ENCODE measurements around the gene CFAP299.
"Not testable (repeated sequence)": the region's sequence is repeated elsewhere in the genome, so short reads cannot be mapped to it uniquely, and the experiment has no call there.

CFAP299 gene

GRCh38 chr4:80335554-80336358, at the start of gene CFAP299:
TSS of gene CFAP299 (plus strand) at chr4:80335730.
- no peaks in the 10 kb centered on the region for H3K9me3 Mint-ChIP-seq
- peak within 1 kb of the TSS; percentile 60 for H3K4me3 Mint-ChIP-seq
- H3K36me3 Mint-ChIP-seq, result no peaks in the 10 kb centered on the region
- H3K27ac Mint-ChIP-seq, result no peak within 1 kb of the TSS
- DNase-seq (ENCODE audit: low spot score in 2 of 2) (peak; percentile 13 to 60), ATAC-seq (peak; percentile 74)
- H3K4me1 Mint-ChIP-seq, result peaks cover 10% of the 10 kb centered on the region

DNA sequence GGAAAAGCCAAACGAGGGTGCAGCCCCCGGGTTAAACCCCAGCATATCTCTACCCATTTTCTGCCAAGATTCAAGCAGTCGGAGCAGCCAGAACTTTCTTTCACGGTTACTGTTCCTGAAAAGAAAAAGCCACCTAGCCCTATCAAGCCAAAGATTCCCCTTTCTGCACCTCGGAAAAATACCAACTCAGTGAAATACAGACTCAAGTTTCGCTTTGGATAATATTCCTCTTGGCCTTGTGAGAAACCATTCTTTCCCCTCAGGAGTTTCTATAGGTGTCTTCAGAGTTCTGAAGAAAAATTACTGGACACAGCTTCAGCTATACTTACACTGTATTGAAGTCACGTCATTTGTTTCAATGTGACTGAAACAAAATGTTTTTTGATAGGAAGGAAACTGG, 49.1 kb upstream of the CFAP299 start:
- no peak for ATAC-seq
- no peak overlapping the region for H3K27ac Mint-ChIP-seq
- no peak for DNase-seq (ENCODE audit: low spot score in 2 of 2)
- H3K9me3 Mint-ChIP-seq, result no peaks in the 10 kb centered on the region
- H3K4me1 Mint-ChIP-seq, result no peaks in the 10 kb centered on the region
- no peak overlapping the region for H3K4me3 Mint-ChIP-seq
- H3K36me3 Mint-ChIP-seq, result no peaks in the 10 kb centered on the region

GRCh38 chr4:80290665-80291064, 44.9 kb upstream of the CFAP299 start:
- not testable (repeated sequence) for ATAC-seq; H3K4me3 Mint-ChIP-seq; H3K27ac Mint-ChIP-seq; H3K36me3 Mint-ChIP-seq; H3K9me3 Mint-ChIP-seq; DNase-seq (ENCODE audit: low spot score in 2 of 2); H3K4me1 Mint-ChIP-seq

DNA sequence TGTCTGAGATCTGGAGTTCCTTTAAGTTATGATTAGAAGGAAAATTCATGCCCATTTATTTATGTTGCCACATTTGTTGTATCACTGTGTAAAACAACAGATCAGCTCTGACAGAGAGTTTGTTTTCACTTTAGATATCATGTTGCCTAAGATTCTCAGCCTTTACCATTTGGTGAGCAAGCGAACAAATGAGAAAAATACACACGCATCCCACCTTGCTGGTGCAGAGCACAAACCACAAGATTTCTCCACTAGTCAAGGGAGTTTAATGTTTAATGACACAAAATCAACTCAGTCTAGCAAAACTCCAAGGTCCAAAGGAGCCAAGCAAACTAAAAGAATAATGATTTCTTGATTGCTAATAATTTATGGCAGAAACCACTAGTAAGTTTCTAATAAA, 41.3 kb upstream of the CFAP299 start:
- no peaks in the 10 kb centered on the region for H3K36me3 Mint-ChIP-seq
- H3K4me3 Mint-ChIP-seq, result no peak overlapping the region
- H3K4me1 Mint-ChIP-seq, result no peaks in the 10 kb centered on the region
- H3K9me3 Mint-ChIP-seq, result no peaks in the 10 kb centered on the region
- ATAC-seq (no peak), DNase-seq (ENCODE audit: low spot score in 2 of 2) (no peak)
- H3K27ac Mint-ChIP-seq, result no peak overlapping the region

DNA sequence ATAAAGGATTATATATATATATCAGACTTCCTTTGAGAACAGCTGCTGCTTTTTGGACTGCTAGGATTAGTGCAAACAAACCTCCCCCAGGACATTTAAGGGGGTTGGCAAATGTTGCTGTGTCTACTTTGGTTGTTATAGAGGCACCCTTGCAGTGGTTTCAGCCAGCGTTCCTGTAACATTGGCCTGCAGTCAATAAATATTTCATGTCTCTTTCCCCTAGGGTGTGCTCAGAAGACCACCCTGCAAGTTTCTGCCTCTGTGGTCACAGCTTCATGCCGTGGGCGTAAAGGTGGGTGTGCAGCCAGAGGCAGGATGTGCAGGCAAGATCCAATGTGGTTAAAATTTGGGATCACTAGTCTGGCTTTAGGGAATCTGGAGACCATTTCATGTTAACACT, 40.2 kb upstream of the CFAP299 start:
- ATAC-seq (no peak), DNase-seq (ENCODE audit: low spot score in 2 of 2) (no peak)
- Mint-ChIP-seq H3K9me3 (no peaks in the 10 kb centered on the region), H3K36me3 (no peaks in the 10 kb centered on the region), H3K4me1 (no peaks in the 10 kb centered on the region), H3K27ac (no peak overlapping the region), H3K4me3 (no peak overlapping the region)

- no peak overlapping the region for H3K27ac Mint-ChIP-seq
- DNase-seq (ENCODE audit: low spot score in 2 of 2) (no peak), ATAC-seq (no peak)
- no peaks in the 10 kb centered on the region for H3K4me1 Mint-ChIP-seq
- no peaks in the 10 kb centered on the region for H3K9me3 Mint-ChIP-seq
- no peak overlapping the region for H3K4me3 Mint-ChIP-seq
- H3K36me3 Mint-ChIP-seq, result no peaks in the 10 kb centered on the region
Observed at GRCh38 chr4:80295826-80296225, 39.7 kb upstream of the CFAP299 start.

- Mint-ChIP-seq H3K4me1 (no peaks in the 10 kb centered on the region), H3K27ac (no peak overlapping the region), H3K36me3 (no peaks in the 10 kb centered on the region), H3K9me3 (no peaks in the 10 kb centered on the region), H3K4me3 (no peak overlapping the region)
- ATAC-seq, result no peak
- DNase-seq (ENCODE audit: low spot score in 2 of 2), result no peak
Observed at GRCh38 chr4:80301884-80302283, 33.6 kb upstream of the CFAP299 start.

- ATAC-seq (no peak), DNase-seq (ENCODE audit: low spot score in 2 of 2) (no peak)
- no peaks in the 10 kb centered on the region for H3K9me3 Mint-ChIP-seq
- no peaks in the 10 kb centered on the region for H3K4me1 Mint-ChIP-seq
- H3K27ac Mint-ChIP-seq, result no peak overlapping the region
- no peaks in the 10 kb centered on the region for H3K36me3 Mint-ChIP-seq
- no peak overlapping the region for H3K4me3 Mint-ChIP-seq
Observed at GRCh38 chr4:80302616-80303223, 32.8 kb upstream of the CFAP299 start.

DNA sequence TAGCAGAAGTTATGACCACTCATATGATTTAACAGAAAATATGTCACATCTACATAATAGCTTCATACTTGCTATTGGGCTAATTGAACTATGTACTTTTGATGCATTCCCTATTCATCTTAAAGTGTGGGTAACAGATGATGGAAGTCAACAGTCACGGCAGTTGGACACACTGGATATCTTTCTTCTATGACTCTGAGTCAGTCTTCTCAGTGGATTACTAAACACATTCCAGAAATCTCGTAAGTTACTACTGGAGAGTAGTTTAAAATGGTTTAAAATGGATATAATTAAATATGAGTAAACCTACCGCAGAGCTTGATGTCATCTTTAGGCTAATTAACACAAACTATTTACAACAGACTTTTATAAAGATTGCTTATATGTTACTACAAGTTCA, 30.1 kb upstream of the CFAP299 start:
- Mint-ChIP-seq H3K9me3 (no peaks in the 10 kb centered on the region), H3K27ac (no peak overlapping the region), H3K36me3 (no peaks in the 10 kb centered on the region), H3K4me1 (no peaks in the 10 kb centered on the region), H3K4me3 (no peak overlapping the region)
- ATAC-seq (no peak), DNase-seq (ENCODE audit: low spot score in 2 of 2) (no peak)

DNA sequence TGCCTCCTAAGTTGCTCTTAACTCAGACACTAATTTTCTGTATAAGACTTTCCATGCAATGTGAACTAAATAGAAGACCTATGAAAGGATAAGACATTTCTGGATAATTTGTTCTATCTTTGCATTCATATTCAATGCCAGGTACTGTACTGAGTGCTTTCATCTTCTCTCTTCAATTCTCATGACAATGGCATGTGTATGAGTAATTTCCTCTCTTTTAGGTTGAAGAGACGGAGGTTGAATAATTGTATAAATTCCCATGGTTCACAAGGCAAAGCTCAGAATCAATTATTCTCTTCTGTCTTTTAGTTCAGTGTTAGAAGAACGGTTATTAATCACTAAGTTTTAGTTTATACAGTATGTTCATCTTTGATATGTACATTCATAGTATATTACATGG, 29.3 kb upstream of the CFAP299 start:
- Mint-ChIP-seq H3K4me1 (no peaks in the 10 kb centered on the region), H3K36me3 (no peaks in the 10 kb centered on the region), H3K4me3 (no peak overlapping the region), H3K9me3 (no peaks in the 10 kb centered on the region), H3K27ac (no peak overlapping the region)
- ATAC-seq (no peak), DNase-seq (ENCODE audit: low spot score in 2 of 2) (no peak)

DNA sequence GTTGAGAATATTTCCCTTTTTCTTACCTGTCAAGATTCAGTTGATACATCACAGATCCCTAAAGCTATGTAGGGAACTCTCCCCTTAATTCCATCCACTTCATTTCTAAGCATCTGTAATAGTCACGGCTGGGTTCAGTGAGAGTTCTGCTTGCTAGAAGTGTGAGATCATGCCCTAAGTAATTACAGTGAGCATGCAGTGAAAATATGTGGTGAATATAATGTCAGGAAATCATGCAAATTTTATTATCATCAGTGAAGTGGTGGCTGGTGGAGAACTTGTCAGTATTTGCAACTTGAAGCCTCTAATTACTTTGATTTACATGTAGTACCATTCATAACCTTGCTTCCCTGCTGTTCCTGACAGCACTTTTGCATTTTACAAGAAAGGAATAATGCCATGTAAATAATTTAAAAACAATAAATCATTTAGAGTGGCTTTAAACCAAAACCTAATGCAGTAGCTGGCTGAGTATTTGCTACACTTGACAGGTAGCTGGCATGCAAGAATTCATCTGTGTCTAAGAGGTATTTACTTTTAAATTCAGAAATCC, 28.3 kb upstream of the CFAP299 start:
- Mint-ChIP-seq H3K9me3 (no peaks in the 10 kb centered on the region), H3K4me3 (no peak overlapping the region), H3K36me3 (no peaks in the 10 kb centered on the region), H3K4me1 (no peaks in the 10 kb centered on the region), H3K27ac (no peak overlapping the region)
- DNase-seq (ENCODE audit: low spot score in 2 of 2) (no peak), ATAC-seq (no peak)

GRCh38 chr4:80307774-80308465, 27.6 kb upstream of the CFAP299 start:
- no peak overlapping the region for H3K4me3 Mint-ChIP-seq
- H3K4me1 Mint-ChIP-seq, result no peaks in the 10 kb centered on the region
- no peaks in the 10 kb centered on the region for H3K9me3 Mint-ChIP-seq
- no peak for ATAC-seq
- no peaks in the 10 kb centered on the region for H3K36me3 Mint-ChIP-seq
- H3K27ac Mint-ChIP-seq, result no peak overlapping the region
- DNase-seq (ENCODE audit: low spot score in 2 of 2), result no peak

GRCh38 chr4:80308466-80308822, 27.1 kb upstream of the CFAP299 start:
- H3K4me3 Mint-ChIP-seq, result no peak overlapping the region
- no peak overlapping the region for H3K27ac Mint-ChIP-seq
- no peaks in the 10 kb centered on the region for H3K36me3 Mint-ChIP-seq
- H3K9me3 Mint-ChIP-seq, result no peaks in the 10 kb centered on the region
- no peaks in the 10 kb centered on the region for H3K4me1 Mint-ChIP-seq
- no peak for ATAC-seq
- DNase-seq (ENCODE audit: low spot score in 2 of 2), result no peak

DNA sequence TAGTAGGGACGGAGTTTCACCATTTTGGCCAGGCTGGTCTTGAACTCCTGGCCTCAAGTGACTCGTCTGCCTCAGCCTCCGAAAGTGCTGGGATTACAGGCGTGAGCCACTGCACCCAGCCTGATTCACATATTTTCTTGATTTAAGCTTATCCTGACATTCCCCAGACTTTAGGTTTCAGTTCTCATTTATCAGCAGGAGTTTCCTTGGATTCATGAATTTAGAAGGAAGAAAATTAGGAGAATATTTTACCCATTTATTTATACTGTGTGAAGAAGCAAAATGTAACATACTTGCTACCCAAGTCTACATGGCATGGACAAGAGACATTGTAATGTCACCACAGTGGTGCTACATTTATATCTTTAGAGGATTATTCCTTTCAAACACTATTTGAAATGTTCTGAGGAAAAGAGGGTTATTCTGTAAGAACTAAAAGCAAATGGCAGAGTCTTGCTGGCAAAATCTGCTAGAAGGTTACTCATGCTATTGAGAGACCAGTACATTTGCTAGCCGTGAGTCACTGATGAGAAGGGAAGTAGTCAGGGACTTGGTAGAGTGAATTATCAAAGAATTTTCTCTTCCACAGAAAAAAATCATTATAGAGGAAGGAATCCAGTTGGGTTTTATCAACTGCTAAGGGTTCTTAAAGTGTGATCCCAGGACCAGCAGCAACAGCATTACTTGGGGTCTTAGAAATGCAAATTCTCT, 26.1 kb upstream of the CFAP299 start:
- Mint-ChIP-seq H3K4me3 (no peak overlapping the region), H3K36me3 (no peaks in the 10 kb centered on the region), H3K27ac (no peak overlapping the region), H3K4me1 (no peaks in the 10 kb centered on the region), H3K9me3 (no peaks in the 10 kb centered on the region)
- no peak for DNase-seq (ENCODE audit: low spot score in 2 of 2)
- ATAC-seq, result no peak

- ATAC-seq, result no peak
- H3K4me1 Mint-ChIP-seq, result no peaks in the 10 kb centered on the region
- DNase-seq (ENCODE audit: low spot score in 2 of 2), result no peak
- H3K9me3 Mint-ChIP-seq, result no peaks in the 10 kb centered on the region
- H3K36me3 Mint-ChIP-seq, result no peaks in the 10 kb centered on the region
- H3K27ac Mint-ChIP-seq, result no peak overlapping the region
- no peak overlapping the region for H3K4me3 Mint-ChIP-seq
Observed at GRCh38 chr4:80311130-80311529, 24.4 kb upstream of the CFAP299 start.
